ENCODE data around the gene CDC37. TPM values are rescaled to one million over a fixed set of nuclear protein-coding genes. Genes with fewer than 3 reads are reported as not detected.

Gene CDC37
- total RNA-seq, 1 experiment from 2014 or later: 154 TPM

DNA sequence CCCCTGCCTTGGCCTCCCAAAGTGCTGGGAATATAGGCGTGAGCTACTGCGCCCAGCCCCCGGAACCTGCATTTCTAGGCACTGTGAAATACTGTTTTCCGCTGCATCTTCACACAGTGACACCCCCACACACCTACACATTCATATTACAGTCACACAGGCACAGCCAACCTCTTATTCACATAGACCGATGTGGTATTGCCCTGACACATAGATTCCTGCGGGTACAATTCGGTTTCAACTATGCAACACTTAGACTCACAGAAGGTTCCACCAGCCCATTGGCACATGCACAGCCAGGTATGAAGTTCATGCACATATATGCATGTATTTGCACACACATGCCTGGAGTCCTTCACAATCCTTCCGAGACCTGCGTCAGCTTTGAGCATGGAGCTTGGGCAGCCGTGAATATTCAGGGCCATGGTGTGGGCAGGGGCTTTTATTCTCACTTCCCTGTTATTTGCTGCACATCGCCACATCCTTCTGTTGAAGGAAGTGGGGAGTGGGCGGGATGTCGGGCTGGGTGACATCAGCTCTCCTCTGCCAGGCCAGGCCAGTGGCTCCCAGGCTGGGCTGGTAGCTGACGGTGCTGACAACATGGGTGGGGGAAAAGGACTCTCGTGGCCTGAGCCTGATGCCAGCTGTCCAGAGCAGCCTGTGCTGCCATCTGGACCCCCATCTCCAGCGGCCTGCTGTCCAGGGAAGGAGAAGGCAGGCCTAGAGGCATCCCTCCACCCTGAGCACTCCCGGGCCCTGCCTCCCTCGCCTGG, 5.4 kb upstream of the CDC37 start:
- TF ChIP-seq, protein P1, sequence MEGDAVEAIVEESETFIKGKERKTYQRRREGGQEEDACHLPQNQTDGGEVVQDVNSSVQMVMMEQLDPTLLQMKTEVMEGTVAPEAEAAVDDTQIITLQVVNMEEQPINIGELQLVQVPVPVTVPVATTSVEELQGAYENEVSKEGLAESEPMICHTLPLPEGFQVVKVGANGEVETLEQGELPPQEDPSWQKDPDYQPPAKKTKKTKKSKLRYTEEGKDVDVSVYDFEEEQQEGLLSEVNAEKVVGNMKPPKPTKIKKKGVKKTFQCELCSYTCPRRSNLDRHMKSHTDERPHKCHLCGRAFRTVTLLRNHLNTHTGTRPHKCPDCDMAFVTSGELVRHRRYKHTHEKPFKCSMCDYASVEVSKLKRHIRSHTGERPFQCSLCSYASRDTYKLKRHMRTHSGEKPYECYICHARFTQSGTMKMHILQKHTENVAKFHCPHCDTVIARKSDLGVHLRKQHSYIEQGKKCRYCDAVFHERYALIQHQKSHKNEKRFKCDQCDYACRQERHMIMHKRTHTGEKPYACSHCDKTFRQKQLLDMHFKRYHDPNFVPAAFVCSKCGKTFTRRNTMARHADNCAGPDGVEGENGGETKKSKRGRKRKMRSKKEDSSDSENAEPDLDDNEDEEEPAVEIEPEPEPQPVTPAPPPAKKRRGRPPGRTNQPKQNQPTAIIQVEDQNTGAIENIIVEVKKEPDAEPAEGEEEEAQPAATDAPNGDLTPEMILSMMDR (IDR thresholded peaks at IDR 0.05; ENCODE audit: insufficient read depth in 1 of 2, low read depth in 1 of 2, low read length in 1 of 2, severe bottlenecking in 1 of 2, unreplicated experiment in 1 of 2): no peak
- no peaks in the 10 kb centered on the region for H3K4me1 Mint-ChIP-seq (ENCODE audit: low read depth, unreplicated experiment)
- Histone ChIP-seq H3K36me3 (ENCODE audit: control insufficient read depth, insufficient read depth, low read length) (no peaks in the 10 kb centered on the region), H3K9me3 (no peaks in the 10 kb centered on the region), H3K4me3 (ENCODE audit: low read depth, low read length) (no peak overlapping the region), H3K4me1 (no peaks in the 10 kb centered on the region), H3K27me3 (replicated peaks; ENCODE audit: control insufficient read depth, insufficient read depth, low read length) (no peaks in the 10 kb centered on the region)
- BruUV-seq (replicated peaks): no TSS peak
- ChIA-PET CTCF (no interaction called here), POLR2A (no interaction called here)
- no peak for DNase-seq
- H3K27ac Mint-ChIP-seq (ENCODE audit: unreplicated experiment): no peak overlapping the region
- H3K36me3 Mint-ChIP-seq (ENCODE audit: insufficient read depth, unreplicated experiment): peaks cover 8% of the 10 kb centered on the region
- peaks cover 8% of the 10 kb centered on the region for H3K27me3 Mint-ChIP-seq (ENCODE audit: insufficient read depth, unreplicated experiment)
- intact Hi-C loops (cut with micrococcal nuclease; ENCODE audit: unreplicated experiment): no loop called here
- H3K4me3 Mint-ChIP-seq (ENCODE audit: unreplicated experiment): no peak overlapping the region
- H3K9me3 Mint-ChIP-seq (ENCODE audit: unreplicated experiment): no peaks in the 10 kb centered on the region

GRCh38 chr19:10407096-10407495, 3.8 kb upstream of the CDC37 start:
- DNase-seq: no peak
- Mint-ChIP-seq H3K27ac (ENCODE audit: unreplicated experiment) (no peak overlapping the region), H3K9me3 (ENCODE audit: unreplicated experiment) (no peaks in the 10 kb centered on the region), H3K36me3 (ENCODE audit: insufficient read depth, unreplicated experiment) (peaks cover 22% of the 10 kb centered on the region), H3K4me1 (ENCODE audit: low read depth, unreplicated experiment) (no peaks in the 10 kb centered on the region), H3K4me3 (ENCODE audit: unreplicated experiment) (no peak overlapping the region), H3K27me3 (ENCODE audit: insufficient read depth, unreplicated experiment) (peaks cover 8% of the 10 kb centered on the region)
- no peaks in the 10 kb centered on the region for H3K4me1 ChIP-seq
- ChIA-PET POLR2A (no interaction called here), CTCF (no interaction called here)
- TF ChIP-seq, protein P1 (IDR thresholded peaks at IDR 0.05; ENCODE audit: insufficient read depth in 1 of 2, low read depth in 1 of 2, low read length in 1 of 2, severe bottlenecking in 1 of 2, unreplicated experiment in 1 of 2): no peak
- H3K36me3 ChIP-seq (ENCODE audit: control insufficient read depth, insufficient read depth, low read length): no peaks in the 10 kb centered on the region
- BruUV-seq (replicated peaks): no TSS peak
- H3K9me3 ChIP-seq: no peaks in the 10 kb centered on the region
- intact Hi-C loops (cut with micrococcal nuclease; ENCODE audit: unreplicated experiment): no loop called here
- H3K4me3 ChIP-seq (ENCODE audit: low read depth, low read length): no peak overlapping the region
- no peaks in the 10 kb centered on the region for H3K27me3 ChIP-seq (replicated peaks; ENCODE audit: control insufficient read depth, insufficient read depth, low read length)

- Mint-ChIP-seq H3K4me3 (ENCODE audit: unreplicated experiment) (no peak overlapping the region), H3K27ac (ENCODE audit: unreplicated experiment) (no peak overlapping the region), H3K36me3 (ENCODE audit: insufficient read depth, unreplicated experiment) (peaks cover 29% of the 10 kb centered on the region), H3K27me3 (ENCODE audit: insufficient read depth, unreplicated experiment) (peaks cover 8% of the 10 kb centered on the region), H3K9me3 (ENCODE audit: unreplicated experiment) (no peaks in the 10 kb centered on the region), H3K4me1 (ENCODE audit: low read depth, unreplicated experiment) (no peaks in the 10 kb centered on the region)
- TF ChIP-seq, protein P1 (IDR thresholded peaks at IDR 0.05; ENCODE audit: insufficient read depth in 1 of 2, low read depth in 1 of 2, low read length in 1 of 2, severe bottlenecking in 1 of 2, unreplicated experiment in 1 of 2): no peak
- DNase-seq: no peak
- BruUV-seq (replicated peaks): no TSS peak
- no peaks in the 10 kb centered on the region for H3K36me3 ChIP-seq (ENCODE audit: control insufficient read depth, insufficient read depth, low read length)
- no peaks in the 10 kb centered on the region for H3K4me1 ChIP-seq
- intact Hi-C loops (cut with micrococcal nuclease; ENCODE audit: unreplicated experiment): no loop called here
- POLR2A ChIA-PET: no interaction called here
- H3K27me3 ChIP-seq (replicated peaks; ENCODE audit: control insufficient read depth, insufficient read depth, low read length): no peaks in the 10 kb centered on the region
- H3K9me3 ChIP-seq: no peaks in the 10 kb centered on the region
- CTCF ChIA-PET: interaction anchor here (0.6 to 2.2 kb wide), 5 partner anchors 11 to 406 kb away, joined by 3 to 9 read pairs (median 3); partner anchors contain the start of gene TYK2
- H3K4me3 ChIP-seq (ENCODE audit: low read depth, low read length): no peak overlapping the region
Observed at GRCh38 chr19:10406191-10406590, 2.8 kb upstream of the CDC37 start.
